Vagina (tissue), 2 donors: ENCODE results near the gene MTX1. TPM values are rescaled to one million over a fixed set of nuclear protein-coding genes. Genes with fewer than 3 reads are reported as not detected.

ENCODE experiments used
- DNase-seq, 2 donors: peaks; one replicate each; pipeline ENCODE4 v3.0.0-alpha.2; 2017; ENCODE audit errors: extremely low spot score in 2 of 2
- H3K27ac ChIP-seq: fragments of 200-600 bp; sonication (generic); one replicate; pipeline ENCODE4 v1.5.1; 2019
- H3K27me3 ChIP-seq: fragments of 200-600 bp; sonication (generic); one replicate; pipeline ENCODE4 v1.5.1; 2019
- H3K36me3 ChIP-seq, 2 donors: fragments of 200-600 bp; sonication (generic); one replicate each; pipeline ENCODE4 v1.5.1; 2017 to 2019
- H3K4me1 ChIP-seq: fragments of 200-600 bp; sonication (generic); one replicate; pipeline ENCODE4 v1.5.1; 2019
- H3K4me3 ChIP-seq, 2 donors: fragments of 200-600 bp; sonication (generic); 1 replicate in 1 of 2; 2 replicates in 1 of 2; pipeline ENCODE4 v1.5.1; 2016 to 2019
- H3K9me3 ChIP-seq: fragments of 200-600 bp; sonication (generic); one replicate; pipeline ENCODE4 v1.5.1; 2019
- POLR2A ChIP-seq, 2 donors: fragments of 450-650 bp; IDR thresholded peaks; one replicate each; pipeline ENCODE4 v1.6.1; 2017; ENCODE audit warnings: antibody characterized with exemption in 2 of 2, mild to moderate bottlenecking in 2 of 2, moderate library complexity in 2 of 2
- POLR2AphosphoS5 ChIP-seq, 2 donors: sonication (generic); formaldehyde crosslinking; IDR thresholded peaks; one replicate each; pipeline ENCODE4 v1.9.0; 2017; ENCODE audit warnings: antibody characterized with exemption in 2 of 2, mild to moderate bottlenecking in 2 of 2, low read depth in 1 of 2; ENCODE audit not compliant: insufficient read depth in 1 of 2
- intact Hi-C: fragments of 100-400 bp; cut with DNase I; formaldehyde crosslinking; loops from one replicate; pipeline ENCODE4 v1.15.1; 2023
- total RNA-seq: library from RNA; depleted of rRNA; stranded (reverse); fragments of >200 nt; gene quantifications from one replicate; pipeline ENCODE4 v1.2.3, GENCODE V29; 2016
- TF ChIP-seq, protein P1 (sequence below), 3 experiments: fragments of 450-650 bp in 2 of 3; fragments of 200-600 bp in 1 of 3; sonication (generic) in 1 of 3; IDR thresholded peaks; one replicate each; pipeline ENCODE4 v1.5.1; 2017 to 2019; ENCODE audit warnings: antibody characterized with exemption in 3 of 3, mild to moderate bottlenecking in 2 of 3, moderate library complexity in 2 of 3

MTX1 gene
- total RNA-seq, 1 donor from 2014 or later, result 29.5 TPM

DNA sequence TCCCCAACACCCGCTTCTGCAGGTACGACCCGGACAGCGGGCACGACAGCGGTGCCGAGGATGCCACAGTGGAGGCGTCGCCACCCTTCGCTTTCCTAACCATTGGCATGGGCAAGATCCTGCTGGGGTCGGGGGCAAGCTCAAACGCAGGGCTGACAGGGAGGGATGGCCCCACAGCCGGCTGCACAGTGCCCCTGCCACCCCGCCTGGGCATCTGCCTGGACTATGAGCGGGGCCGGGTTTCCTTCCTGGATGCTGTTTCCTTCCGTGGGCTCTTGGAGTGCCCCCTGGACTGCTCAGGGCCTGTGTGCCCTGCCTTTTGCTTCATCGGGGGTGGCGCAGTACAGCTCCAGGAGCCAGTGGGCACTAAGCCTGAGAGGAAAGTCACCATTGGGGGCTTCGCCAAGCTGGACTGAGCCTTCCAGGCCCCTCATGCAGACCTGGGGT, 24.7 kb upstream of the MTX1 start:
- intact Hi-C loops, result no loop called here
- TF ChIP-seq, protein P1, sequence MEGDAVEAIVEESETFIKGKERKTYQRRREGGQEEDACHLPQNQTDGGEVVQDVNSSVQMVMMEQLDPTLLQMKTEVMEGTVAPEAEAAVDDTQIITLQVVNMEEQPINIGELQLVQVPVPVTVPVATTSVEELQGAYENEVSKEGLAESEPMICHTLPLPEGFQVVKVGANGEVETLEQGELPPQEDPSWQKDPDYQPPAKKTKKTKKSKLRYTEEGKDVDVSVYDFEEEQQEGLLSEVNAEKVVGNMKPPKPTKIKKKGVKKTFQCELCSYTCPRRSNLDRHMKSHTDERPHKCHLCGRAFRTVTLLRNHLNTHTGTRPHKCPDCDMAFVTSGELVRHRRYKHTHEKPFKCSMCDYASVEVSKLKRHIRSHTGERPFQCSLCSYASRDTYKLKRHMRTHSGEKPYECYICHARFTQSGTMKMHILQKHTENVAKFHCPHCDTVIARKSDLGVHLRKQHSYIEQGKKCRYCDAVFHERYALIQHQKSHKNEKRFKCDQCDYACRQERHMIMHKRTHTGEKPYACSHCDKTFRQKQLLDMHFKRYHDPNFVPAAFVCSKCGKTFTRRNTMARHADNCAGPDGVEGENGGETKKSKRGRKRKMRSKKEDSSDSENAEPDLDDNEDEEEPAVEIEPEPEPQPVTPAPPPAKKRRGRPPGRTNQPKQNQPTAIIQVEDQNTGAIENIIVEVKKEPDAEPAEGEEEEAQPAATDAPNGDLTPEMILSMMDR (IDR thresholded peaks at IDR 0.05), result no peak
- TF ChIP-seq POLR2AphosphoS5 (IDR thresholded peaks at IDR 0.05; ENCODE audit: insufficient read depth in 1 of 2, low read depth in 1 of 2) (no peak), POLR2A (IDR thresholded peaks at IDR 0.05) (no peak)
- DNase-seq, result no peak
- no peaks in the 10 kb centered on the region for H3K9me3 ChIP-seq
- no peaks in the 10 kb centered on the region for H3K27me3 ChIP-seq
- no peak overlapping the region for H3K4me3 ChIP-seq
- no peak overlapping the region for H3K27ac ChIP-seq
- H3K4me1 ChIP-seq, result no peaks in the 10 kb centered on the region
- no peaks in the 10 kb centered on the region for H3K36me3 ChIP-seq

DNA sequence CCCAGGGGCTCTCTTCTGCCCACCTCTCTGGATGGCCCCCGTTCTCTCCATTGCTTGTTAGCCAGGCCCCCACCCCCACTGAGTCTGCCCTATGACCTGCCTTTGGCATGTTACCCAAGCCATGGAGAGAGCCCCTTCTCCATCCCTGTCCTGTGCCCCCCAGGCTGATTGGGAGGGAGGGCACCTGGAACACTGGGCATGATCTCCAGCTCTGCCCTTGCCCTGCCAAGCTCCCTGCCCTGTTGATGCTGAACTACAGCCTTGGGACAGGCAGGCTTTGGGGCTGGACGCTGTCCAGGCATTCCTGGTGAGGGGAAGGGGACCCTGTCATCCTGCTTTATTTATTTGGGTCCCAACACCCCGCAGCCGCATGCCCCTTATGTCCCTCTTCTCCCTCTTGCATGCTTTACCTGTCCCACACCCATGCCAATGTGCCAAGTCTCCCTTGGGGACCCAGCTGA, 24.1 kb upstream of the MTX1 start:
- no peaks in the 10 kb centered on the region for H3K27me3 ChIP-seq
- intact Hi-C loops, result no loop called here
- TF ChIP-seq, protein P1 (IDR thresholded peaks at IDR 0.05), result no peak
- no peak for TF ChIP-seq POLR2AphosphoS5 (IDR thresholded peaks at IDR 0.05; ENCODE audit: insufficient read depth in 1 of 2, low read depth in 1 of 2)
- no peak for TF ChIP-seq POLR2A (IDR thresholded peaks at IDR 0.05)
- no peaks in the 10 kb centered on the region for H3K4me1 ChIP-seq
- no peak overlapping the region for H3K4me3 ChIP-seq
- DNase-seq, result no peak
- H3K27ac ChIP-seq, result no peak overlapping the region
- no peaks in the 10 kb centered on the region for H3K36me3 ChIP-seq
- no peaks in the 10 kb centered on the region for H3K9me3 ChIP-seq

DNA sequence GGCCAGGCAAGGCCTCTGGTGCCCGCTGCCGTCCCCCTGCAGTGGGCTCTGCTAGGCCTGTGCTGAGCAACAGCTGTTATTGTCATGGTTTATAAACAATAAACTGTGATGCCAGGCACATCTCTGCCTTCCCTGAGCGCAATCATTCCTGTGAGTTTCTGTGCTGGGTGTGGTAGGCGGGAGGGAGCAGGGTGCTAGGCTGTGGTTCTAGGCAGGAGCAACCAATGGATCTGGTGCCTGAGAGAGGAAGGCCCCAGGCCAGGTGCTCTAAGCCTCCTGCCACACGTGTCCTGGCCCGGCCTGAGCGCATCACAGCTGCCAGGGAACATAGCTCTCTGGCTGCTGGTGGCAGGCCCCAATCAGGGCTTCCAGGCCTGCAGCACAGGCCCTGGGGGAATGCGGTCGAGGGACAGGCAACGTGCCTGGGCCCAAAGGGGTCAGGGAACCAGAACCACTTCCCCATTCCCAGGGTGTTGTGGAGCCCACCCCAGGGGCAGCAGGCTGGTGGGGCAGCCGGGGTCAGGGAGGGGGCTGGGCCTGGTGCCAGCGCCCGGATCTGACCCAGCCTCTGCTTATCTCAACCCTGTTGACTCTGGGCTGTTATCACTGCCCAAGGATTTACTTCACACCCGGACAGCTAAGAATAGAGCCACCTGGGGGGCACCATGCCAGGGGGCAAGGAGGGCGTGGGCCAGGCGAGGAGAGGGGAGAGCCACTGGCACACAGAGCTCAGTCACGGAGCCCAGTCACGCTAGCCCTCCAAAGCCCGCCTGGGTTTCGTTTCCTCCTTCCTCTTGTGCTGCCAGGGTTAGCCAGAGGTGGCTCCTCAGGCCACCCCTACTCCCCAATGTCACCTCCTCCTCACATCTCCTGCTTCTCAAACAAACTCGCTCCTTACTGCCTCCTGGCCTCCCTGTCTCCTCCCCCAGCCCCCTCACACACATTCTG, 23.4 kb upstream of the MTX1 start:
- Histone ChIP-seq H3K4me1 (no peaks in the 10 kb centered on the region), H3K27ac (no peak overlapping the region), H3K4me3 (no peak overlapping the region), H3K9me3 (no peaks in the 10 kb centered on the region), H3K36me3 (no peaks in the 10 kb centered on the region), H3K27me3 (no peaks in the 10 kb centered on the region)
- no peak for DNase-seq
- no peak for TF ChIP-seq POLR2AphosphoS5 (IDR thresholded peaks at IDR 0.05; ENCODE audit: insufficient read depth in 1 of 2, low read depth in 1 of 2)
- TF ChIP-seq, protein P1 (IDR thresholded peaks at IDR 0.05), result no peak
- TF ChIP-seq POLR2A (IDR thresholded peaks at IDR 0.05), result no peak
- intact Hi-C loops, result no loop called here

DNA sequence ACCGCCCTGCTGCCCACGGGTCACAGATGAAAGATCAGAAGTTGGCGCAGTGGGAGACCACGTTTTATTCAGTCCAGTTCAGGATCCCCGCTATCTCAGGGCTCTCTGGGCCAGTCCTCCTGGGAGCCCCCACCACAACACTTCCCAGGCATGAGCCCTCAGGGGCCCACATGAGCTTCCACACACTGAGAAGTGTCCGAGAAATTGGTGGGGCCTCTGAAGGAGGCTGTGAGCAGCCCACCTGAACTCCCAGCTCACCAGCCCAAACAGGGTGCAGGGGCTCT, 22.8 kb upstream of the MTX1 start:
- H3K27me3 ChIP-seq, result no peaks in the 10 kb centered on the region
- H3K9me3 ChIP-seq, result no peaks in the 10 kb centered on the region
- no peak overlapping the region for H3K4me3 ChIP-seq
- no peaks in the 10 kb centered on the region for H3K36me3 ChIP-seq
- TF ChIP-seq POLR2AphosphoS5 (IDR thresholded peaks at IDR 0.05; ENCODE audit: insufficient read depth in 1 of 2, low read depth in 1 of 2) (no peak), POLR2A (IDR thresholded peaks at IDR 0.05) (no peak)
- TF ChIP-seq, protein P1 (IDR thresholded peaks at IDR 0.05), result no peak
- DNase-seq, result no peak
- H3K4me1 ChIP-seq, result no peaks in the 10 kb centered on the region
- intact Hi-C loops, result no loop called here
- H3K27ac ChIP-seq, result no peak overlapping the region
